ENCODE data around the gene GSX1.

Gene GSX1

GRCh38 chr13:27835799-27836198 lies 43.5 kb downstream of the GSX1 start:
- DNase-seq = no peak

GRCh38 chr13:27839809-27840467 lies 47.7 kb downstream of the GSX1 start:
- no peak for DNase-seq

- no peak for DNase-seq
Measured at GRCh38 chr13:27842571-27842970, 50.3 kb downstream of the GSX1 start.
